ENCODE results near the gene SLC1A7.

SLC1A7 gene

GRCh38 chr1:53062708-53063591 lies 79.5 kb downstream of the SLC1A7 start:
- no peak for DNase-seq (ENCODE audit: low read depth in 2 of 2)

- no peak for DNase-seq (ENCODE audit: low read depth in 2 of 2)
Measured at GRCh38 chr1:53061859-53062707, 80.4 kb downstream of the SLC1A7 start, which contains the start of gene PODN. TSS of gene PODN (plus strand) at chr1:53062213. CDS start at chr1:53069856, 7,643 bp downstream.

GRCh38 chr1:53061123-53061858 lies 81.1 kb downstream of the SLC1A7 start:
- no peak for DNase-seq (ENCODE audit: low read depth in 2 of 2)

GRCh38 chr1:53060579-53060978 lies 81.9 kb downstream of the SLC1A7 start:
- no peak for DNase-seq (ENCODE audit: low read depth in 2 of 2)

- no peak for DNase-seq (ENCODE audit: low read depth in 2 of 2)
Measured at GRCh38 chr1:53057127-53057526, 85.3 kb downstream of the SLC1A7 start.

GRCh38 chr1:53051676-53052075 lies 90.8 kb downstream of the SLC1A7 start:
- no peak for DNase-seq (ENCODE audit: low read depth in 2 of 2)

- no peak for DNase-seq (ENCODE audit: low read depth in 2 of 2)
Measured at GRCh38 chr1:53050310-53050709, 92.1 kb downstream of the SLC1A7 start.

- DNase-seq (ENCODE audit: low read depth in 2 of 2): no peak
Measured at GRCh38 chr1:53049574-53049967, 92.9 kb downstream of the SLC1A7 start.

- DNase-seq (ENCODE audit: low read depth in 2 of 2): no peak
Measured at GRCh38 chr1:53048960-53049573, 93.4 kb downstream of the SLC1A7 start.

- no peak for DNase-seq (ENCODE audit: low read depth in 2 of 2)
Measured at GRCh38 chr1:53047737-53048736, 94.4 kb downstream of the SLC1A7 start.

- no peak for DNase-seq (ENCODE audit: low read depth in 2 of 2)
Measured at GRCh38 chr1:53046930-53047329, 95.5 kb downstream of the SLC1A7 start.

- no peak for DNase-seq (ENCODE audit: low read depth in 2 of 2)
Measured at GRCh38 chr1:53044926-53045325, 97.5 kb downstream of the SLC1A7 start.

- DNase-seq (ENCODE audit: low read depth in 2 of 2): no peak
Measured at GRCh38 chr1:53043271-53043670, 99.2 kb downstream of the SLC1A7 start.

- no peak for DNase-seq (ENCODE audit: low read depth in 2 of 2)
Measured at GRCh38 chr1:53038566-53038965, 103.9 kb downstream of the SLC1A7 start.
